Stimulated activated CD4-positive, alpha-beta T cell treated with anti-CD3 and anti-CD28 coated beads, Interleukin-2, amount 100 ng/mL, for 24 hours (primary cell): ENCODE measurements around the gene FNDC11.
"Not testable (repeated sequence)": the region's sequence is repeated elsewhere in the genome, so short reads cannot be mapped to it uniquely, and the experiment has no call there.

Experiments
- DNase-seq, 2 donors: peaks; one replicate each; pipeline ENCODE4 v3.0.0-alpha.2; 2020

Gene FNDC11

GRCh38 chr20:63555661-63556381 lies 1.9 kb downstream of the FNDC11 start:
- DNase-seq, result no peak

GRCh38 chr20:63556873-63557478 lies 3.0 kb downstream of the FNDC11 start:
- DNase-seq, result no peak

- no peak for DNase-seq
Observed at GRCh38 chr20:63557481-63557891, 3.5 kb downstream of the FNDC11 start.

GRCh38 chr20:63558804-63559484 lies 5.0 kb downstream of the FNDC11 start:
- no peak for DNase-seq

GRCh38 chr20:63559485-63560332 lies 5.8 kb downstream of the FNDC11 start:
- DNase-seq, result not testable (repeated sequence)

GRCh38 chr20:63560333-63560805 lies 6.4 kb downstream of the FNDC11 start:
- no peak for DNase-seq

- no peak for DNase-seq
Observed at GRCh38 chr20:63560856-63561609, 7.1 kb downstream of the FNDC11 start.

GRCh38 chr20:63561624-63562396 lies 7.9 kb downstream of the FNDC11 start:
- no peak for DNase-seq

- DNase-seq, result no peak
Observed at GRCh38 chr20:63562461-63563224, 8.7 kb downstream of the FNDC11 start.

GRCh38 chr20:63563225-63563935 lies 9.4 kb downstream of the FNDC11 start:
- no peak for DNase-seq

- no peak for DNase-seq
Observed at GRCh38 chr20:63564036-63564810, 10.3 kb downstream of the FNDC11 start.

GRCh38 chr20:63565021-63565698 lies 11.2 kb downstream of the FNDC11 start:
- DNase-seq, result no peak

GRCh38 chr20:63565699-63566335 lies 11.9 kb downstream of the FNDC11 start:
- DNase-seq, result no peak

GRCh38 chr20:63566395-63567135 lies 12.6 kb downstream of the FNDC11 start:
- no peak for DNase-seq

- DNase-seq, result no peak
Observed at GRCh38 chr20:63567136-63567385, 13.1 kb downstream of the FNDC11 start.

- peak; percentile 50 to 60 for DNase-seq
Observed at GRCh38 chr20:63567386-63568169, 13.6 kb downstream of the FNDC11 start.
